Breast epithelium (tissue), 4 donors: ENCODE data around the gene TP53AIP1. TPM values are rescaled to one million over a fixed set of nuclear protein-coding genes. Genes with fewer than 3 reads are reported as not detected.

Source experiments
- DNase-seq, 2 donors: peaks; one replicate each; pipeline ENCODE4 v3.0.0-alpha.2; 2019; ENCODE audit warnings: low spot score in 2 of 2
- H3K27ac ChIP-seq, 2 donors: fragments of 200-600 bp; sonication (generic) in 1 of 2; one replicate each; pipeline ENCODE4 v1.5.1; 2016 to 2019; ENCODE audit warnings: mild to moderate bottlenecking in 1 of 2
- H3K27me3 ChIP-seq, 2 donors: fragments of 200-600 bp; sonication (generic) in 1 of 2; one replicate each; pipeline versions ENCODE4 v1.5.1 to v1.6.0; 2017 to 2019; ENCODE audit warnings: control low read depth in 1 of 2, mild to moderate bottlenecking in 1 of 2
- H3K36me3 ChIP-seq: fragments of 200-600 bp; one replicate; pipeline ENCODE4 v1.5.1; 2019
- H3K4me1 ChIP-seq, 2 donors: fragments of 200-600 bp; sonication (generic); one replicate each; pipeline ENCODE4 v1.5.1; 2016 to 2019; ENCODE audit warnings: control low read depth in 1 of 2
- H3K4me3 ChIP-seq, 3 donors: fragments of 200-600 bp; sonication (generic); 1 replicate in 2 of 3; 2 replicates in 1 of 3; pipeline ENCODE4 v1.5.1; 2016 to 2019; ENCODE audit warnings: mild to moderate bottlenecking in 3 of 3, moderate library complexity in 2 of 3
- H3K9me3 ChIP-seq, 2 donors: fragments of 200-600 bp; sonication (generic) in 1 of 2; one replicate each; pipeline ENCODE4 v1.5.1; 2016 to 2019; ENCODE audit warnings: control low read depth in 1 of 2
- POLR2A ChIP-seq: fragments of 450-650 bp; IDR thresholded peaks from one replicate; pipeline ENCODE4 v1.6.1; 2016; ENCODE audit warnings: antibody characterized with exemption, mild to moderate bottlenecking, moderate library complexity
- POLR2AphosphoS5 ChIP-seq, 3 donors: sonication (generic); formaldehyde crosslinking; IDR thresholded peaks; one replicate each; pipeline ENCODE4 v1.6.1; 2017; ENCODE audit warnings: antibody characterized with exemption in 3 of 3
- intact Hi-C: fragments of 100-400 bp; cut with DNase I; formaldehyde crosslinking; loops from one replicate; pipeline ENCODE4 v1.15.1; 2023; ENCODE audit warnings: low total_unique reads
- total RNA-seq, 3 donors: library from RNA; depleted of rRNA; stranded (reverse); fragments of >200 nt; gene quantifications; one replicate each; pipeline ENCODE4 v1.1.0, GENCODE V29; 2016
- TF ChIP-seq, protein P1 (sequence below), 3 donors: fragments of 450-650 bp; IDR thresholded peaks; one replicate each; pipeline ENCODE4 v1.5.1; 2016 to 2017; ENCODE audit warnings: antibody characterized with exemption in 3 of 3, mild to moderate bottlenecking in 3 of 3, moderate library complexity in 3 of 3

TP53AIP1 gene
- total RNA-seq, 3 donors from 2014 or later: 0.16 to 0.59 (median 0.33) TPM

DNA sequence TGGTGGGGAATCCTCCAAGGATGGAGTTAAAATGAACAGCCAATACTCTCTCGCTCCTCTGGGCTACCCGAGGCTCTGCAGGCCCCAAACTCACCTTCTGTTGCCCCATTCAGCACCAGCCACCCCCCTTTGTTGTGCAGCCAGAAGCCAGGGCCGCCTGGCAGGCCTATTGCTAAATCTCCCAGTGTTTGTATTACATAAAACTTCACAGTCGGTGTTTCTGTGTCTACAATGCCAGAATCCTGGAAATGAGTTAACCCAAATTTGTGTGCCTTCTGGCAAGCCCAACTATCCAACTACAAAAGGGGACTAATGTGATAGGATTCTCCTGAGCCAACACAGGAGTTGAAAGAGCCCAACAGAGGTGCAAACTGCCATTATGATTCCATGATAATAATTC, 42.2 kb downstream of the TP53AIP1 start:
- no peak for DNase-seq
- H3K9me3 ChIP-seq: no peaks in the 10 kb centered on the region
- H3K4me3 ChIP-seq: no peak overlapping the region
- no peak overlapping the region for H3K27ac ChIP-seq
- TF ChIP-seq POLR2AphosphoS5 (IDR thresholded peaks at IDR 0.05): no peak
- no peak for TF ChIP-seq POLR2A
- TF ChIP-seq, protein P1, sequence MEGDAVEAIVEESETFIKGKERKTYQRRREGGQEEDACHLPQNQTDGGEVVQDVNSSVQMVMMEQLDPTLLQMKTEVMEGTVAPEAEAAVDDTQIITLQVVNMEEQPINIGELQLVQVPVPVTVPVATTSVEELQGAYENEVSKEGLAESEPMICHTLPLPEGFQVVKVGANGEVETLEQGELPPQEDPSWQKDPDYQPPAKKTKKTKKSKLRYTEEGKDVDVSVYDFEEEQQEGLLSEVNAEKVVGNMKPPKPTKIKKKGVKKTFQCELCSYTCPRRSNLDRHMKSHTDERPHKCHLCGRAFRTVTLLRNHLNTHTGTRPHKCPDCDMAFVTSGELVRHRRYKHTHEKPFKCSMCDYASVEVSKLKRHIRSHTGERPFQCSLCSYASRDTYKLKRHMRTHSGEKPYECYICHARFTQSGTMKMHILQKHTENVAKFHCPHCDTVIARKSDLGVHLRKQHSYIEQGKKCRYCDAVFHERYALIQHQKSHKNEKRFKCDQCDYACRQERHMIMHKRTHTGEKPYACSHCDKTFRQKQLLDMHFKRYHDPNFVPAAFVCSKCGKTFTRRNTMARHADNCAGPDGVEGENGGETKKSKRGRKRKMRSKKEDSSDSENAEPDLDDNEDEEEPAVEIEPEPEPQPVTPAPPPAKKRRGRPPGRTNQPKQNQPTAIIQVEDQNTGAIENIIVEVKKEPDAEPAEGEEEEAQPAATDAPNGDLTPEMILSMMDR (IDR thresholded peaks at IDR 0.05): no peak
- intact Hi-C loops: no loop called here
- H3K27me3 ChIP-seq: no peaks in the 10 kb centered on the region
- H3K36me3 ChIP-seq: no peaks in the 10 kb centered on the region
- H3K4me1 ChIP-seq: no peaks in the 10 kb centered on the region

DNA sequence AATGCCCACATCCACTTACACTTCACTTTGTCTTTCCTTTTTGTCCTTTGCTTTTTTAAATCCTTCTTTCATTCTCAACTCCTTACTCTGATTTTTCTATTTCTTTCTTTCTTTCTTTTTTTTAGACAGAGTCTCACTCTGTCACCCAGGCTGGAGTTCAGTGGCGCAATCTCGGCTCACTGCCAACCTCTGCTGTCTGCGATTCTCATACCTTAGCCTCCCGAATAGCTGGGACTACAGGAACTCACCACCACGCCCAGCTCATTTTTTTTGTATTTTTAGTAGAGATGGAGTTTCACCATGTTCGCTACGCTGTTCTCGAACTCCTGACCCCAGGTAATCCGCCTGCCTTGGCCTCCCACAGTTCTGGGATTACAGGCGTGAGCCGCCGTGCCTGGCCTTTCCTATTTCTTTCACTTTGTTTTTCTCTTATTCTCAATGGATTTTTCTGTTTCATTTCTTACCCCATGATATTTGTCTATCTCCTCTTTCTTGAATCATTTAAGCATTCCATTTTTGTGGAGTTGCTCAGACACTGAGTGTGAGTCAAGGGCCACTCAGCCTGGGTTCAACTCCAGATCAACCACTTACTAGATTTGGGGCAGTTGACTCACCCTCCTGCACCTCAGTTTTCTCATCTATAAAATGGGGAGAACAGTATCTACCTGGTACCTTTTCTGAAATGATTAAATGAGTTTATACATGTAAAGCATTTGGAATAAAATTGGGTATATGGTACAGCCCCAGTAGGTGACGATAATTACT, 43.9 kb downstream of the TP53AIP1 start:
- Histone ChIP-seq H3K4me1 (no peaks in the 10 kb centered on the region), H3K4me3 (no peak overlapping the region), H3K9me3 (no peaks in the 10 kb centered on the region), H3K27ac (no peak overlapping the region), H3K36me3 (no peaks in the 10 kb centered on the region), H3K27me3 (no peaks in the 10 kb centered on the region)
- DNase-seq: no peak
- TF ChIP-seq, protein P1 (IDR thresholded peaks at IDR 0.05): no peak
- TF ChIP-seq POLR2A: no peak
- no peak for TF ChIP-seq POLR2AphosphoS5 (IDR thresholded peaks at IDR 0.05)
- intact Hi-C loops: no loop called here

DNA sequence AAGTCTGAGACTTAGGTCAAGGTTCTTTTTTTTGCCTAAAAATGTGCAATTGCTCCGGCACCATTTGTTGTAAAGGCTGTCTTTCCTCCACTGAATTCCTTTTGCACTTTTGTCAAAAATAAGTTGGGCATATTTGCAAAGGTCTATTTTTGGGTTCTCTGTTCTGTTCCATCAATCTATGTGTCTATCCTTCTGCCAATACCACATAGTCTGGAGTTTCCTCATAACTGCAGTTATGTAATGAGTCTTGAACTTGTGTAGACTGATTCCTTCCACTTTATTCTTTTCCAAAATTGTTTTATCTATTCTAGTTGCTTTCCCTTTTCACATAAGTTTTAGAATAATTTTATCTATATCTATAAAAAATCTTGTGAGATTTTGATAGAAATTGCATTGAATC, 44.8 kb downstream of the TP53AIP1 start:
- Histone ChIP-seq H3K4me1 (no peaks in the 10 kb centered on the region), H3K27me3 (no peaks in the 10 kb centered on the region), H3K4me3 (no peak overlapping the region), H3K9me3 (no peaks in the 10 kb centered on the region), H3K27ac (no peak overlapping the region), H3K36me3 (no peaks in the 10 kb centered on the region)
- intact Hi-C loops: no loop called here
- TF ChIP-seq POLR2A: no peak
- TF ChIP-seq, protein P1 (IDR thresholded peaks at IDR 0.05): no peak
- no peak for TF ChIP-seq POLR2AphosphoS5 (IDR thresholded peaks at IDR 0.05)
- no peak for DNase-seq

DNA sequence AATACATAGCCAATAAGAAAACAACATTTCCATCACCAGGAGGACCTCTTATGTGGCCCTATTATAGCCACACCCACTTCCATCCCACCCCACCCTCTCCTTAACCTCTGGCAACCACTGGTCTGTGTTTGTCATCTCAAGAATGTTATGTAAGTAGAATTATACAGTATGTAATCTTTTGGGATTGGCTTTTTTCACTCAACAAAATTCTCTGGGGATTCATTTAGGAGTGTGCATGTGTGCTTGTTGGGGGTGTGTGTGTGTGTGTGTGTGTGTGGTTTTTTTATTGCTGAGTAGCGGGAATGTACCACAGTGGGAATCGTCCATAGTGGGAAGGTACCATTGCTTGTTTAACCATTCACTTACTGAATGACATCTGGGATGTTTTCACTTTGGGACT, 46.3 kb downstream of the TP53AIP1 start:
- no peak for TF ChIP-seq POLR2A
- intact Hi-C loops: no loop called here

DNA sequence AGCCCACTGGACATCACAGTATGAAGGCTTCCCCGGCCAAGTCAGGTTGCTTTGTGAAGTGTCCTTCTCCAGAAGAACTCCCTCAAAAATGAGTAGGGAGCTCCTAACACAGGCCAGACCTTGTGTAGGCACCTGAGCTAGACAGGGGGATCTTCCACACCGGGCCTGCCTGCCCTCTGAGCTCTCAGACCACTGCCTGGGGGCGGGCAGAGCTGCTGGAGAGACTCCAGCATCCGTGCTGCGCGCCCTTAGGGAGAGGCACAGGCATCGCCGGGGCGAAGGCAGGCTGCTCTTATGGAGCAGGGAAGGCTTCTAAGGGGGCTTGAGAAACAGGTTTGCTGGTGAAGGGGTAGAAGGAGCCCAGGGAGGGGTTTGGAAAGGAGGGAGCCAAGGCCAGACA, 47.1 kb downstream of the TP53AIP1 start:
- TF ChIP-seq, protein P1 (IDR thresholded peaks at IDR 0.05): no peak
- no peak for TF ChIP-seq POLR2AphosphoS5 (IDR thresholded peaks at IDR 0.05)
- no peak for TF ChIP-seq POLR2A
- no peaks in the 10 kb centered on the region for H3K36me3 ChIP-seq
- no peak overlapping the region for H3K27ac ChIP-seq
- no peak for DNase-seq
- H3K4me3 ChIP-seq: no peak overlapping the region
- intact Hi-C loops: no loop called here
- H3K9me3 ChIP-seq: no peaks in the 10 kb centered on the region
- H3K27me3 ChIP-seq: peaks cover 0 to 11% of the 10 kb centered on the region in 2 donors
- H3K4me1 ChIP-seq: no peaks in the 10 kb centered on the region

More for the DNA sequence above, 46.3 kb downstream of the TP53AIP1 start:
- Histone ChIP-seq H3K27ac (no peak overlapping the region), H3K4me3 (no peak overlapping the region), H3K9me3 (no peaks in the 10 kb centered on the region), H3K27me3 (peaks cover 0 to 5% of the 10 kb centered on the region in 2 donors), H3K4me1 (no peaks in the 10 kb centered on the region), H3K36me3 (no peaks in the 10 kb centered on the region)
- DNase-seq: no peak
